ENCODE data around the gene AMZ1.

The AMZ1 gene

GRCh38 chr7:2707481-2707880 lies 19.5 kb downstream of the AMZ1 start:
- peaks cover 12% of the 10 kb centered on the region for H3K36me3 Mint-ChIP-seq (ENCODE audit: low read depth)
- H3K4me3 Mint-ChIP-seq = no peak overlapping the region
- TF ChIP-seq CTCF (IDR thresholded peaks at IDR 0.05) = no peak
- peaks cover 3% of the 10 kb centered on the region for H3K27me3 Mint-ChIP-seq (ENCODE audit: low read depth, poor library complexity)
- H3K4me1 Mint-ChIP-seq = peaks cover 28% of the 10 kb centered on the region
- no peak for DNase-seq
- peak overlapping the region; percentile 38 for H3K27ac Mint-ChIP-seq
- H3K9me3 Mint-ChIP-seq = peaks cover 7% of the 10 kb centered on the region

DNA sequence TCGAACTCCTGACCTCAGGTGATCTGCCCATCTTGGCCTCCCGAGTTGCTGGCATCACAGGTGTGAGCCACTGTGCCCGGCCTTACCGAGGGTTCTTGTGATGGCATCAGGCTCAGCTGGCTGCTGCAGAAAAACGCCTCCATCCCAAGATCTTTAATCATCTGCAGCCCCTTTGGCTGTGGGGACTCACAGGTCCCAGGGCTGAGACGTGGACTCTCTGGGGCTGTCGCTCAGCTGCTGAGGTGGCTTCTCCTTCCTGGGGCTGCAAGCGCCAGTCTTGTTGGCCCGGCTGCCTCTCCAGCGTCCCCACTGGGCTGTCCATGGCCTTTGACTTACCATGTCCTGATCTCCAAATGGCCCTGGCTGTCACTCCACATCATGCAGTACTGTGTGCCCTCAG lies 20.0 kb downstream of the AMZ1 start:
- Mint-ChIP-seq H3K9me3 (peaks cover 7% of the 10 kb centered on the region), H3K27ac (no peak overlapping the region), H3K4me3 (no peak overlapping the region), H3K36me3 (ENCODE audit: low read depth) (peaks cover 12% of the 10 kb centered on the region), H3K27me3 (ENCODE audit: low read depth, poor library complexity) (peaks cover 3% of the 10 kb centered on the region), H3K4me1 (peaks cover 33% of the 10 kb centered on the region)
- no peak for DNase-seq
- no peak for TF ChIP-seq CTCF (IDR thresholded peaks at IDR 0.05)

DNA sequence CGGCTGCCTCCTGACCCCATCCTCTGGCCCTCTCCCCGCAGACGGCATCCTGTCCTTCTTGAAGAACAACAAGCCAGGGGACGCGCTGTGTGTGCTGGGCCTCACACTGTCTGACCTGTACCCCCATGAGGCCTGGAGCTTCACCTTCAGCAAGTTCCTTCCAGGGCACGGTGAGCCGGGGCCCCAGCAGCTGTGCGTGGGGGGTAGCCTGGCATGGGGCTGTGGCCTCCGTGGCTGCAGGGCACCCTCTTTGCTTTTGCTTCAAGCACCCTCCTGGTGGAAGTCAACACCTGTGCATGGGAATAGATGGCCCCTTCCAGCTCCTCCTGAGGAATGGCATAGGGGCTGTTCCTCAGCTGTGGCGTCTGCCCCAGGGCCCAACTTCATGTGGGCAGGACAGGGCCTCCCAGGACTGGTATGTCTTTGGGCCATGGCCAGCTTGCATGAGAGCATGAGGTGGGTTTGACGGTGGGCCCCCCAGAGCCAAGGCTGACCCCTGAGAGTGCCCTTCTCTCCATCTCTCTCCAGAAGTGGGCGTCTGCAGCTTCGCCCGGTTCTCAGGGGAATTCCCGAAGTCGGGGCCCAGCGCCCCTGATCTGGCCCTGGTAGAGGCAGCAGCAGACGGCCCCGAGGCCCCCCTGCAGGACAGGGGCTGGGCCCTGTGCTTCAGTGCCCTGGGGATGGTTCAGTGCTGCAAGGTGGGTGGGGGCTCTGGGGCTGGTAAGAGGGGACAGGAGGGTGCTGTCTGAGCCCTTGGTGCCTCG lies 20.7 kb downstream of the AMZ1 start:
- Mint-ChIP-seq H3K27ac (no peak overlapping the region), H3K4me1 (peaks cover 40% of the 10 kb centered on the region)

DNA sequence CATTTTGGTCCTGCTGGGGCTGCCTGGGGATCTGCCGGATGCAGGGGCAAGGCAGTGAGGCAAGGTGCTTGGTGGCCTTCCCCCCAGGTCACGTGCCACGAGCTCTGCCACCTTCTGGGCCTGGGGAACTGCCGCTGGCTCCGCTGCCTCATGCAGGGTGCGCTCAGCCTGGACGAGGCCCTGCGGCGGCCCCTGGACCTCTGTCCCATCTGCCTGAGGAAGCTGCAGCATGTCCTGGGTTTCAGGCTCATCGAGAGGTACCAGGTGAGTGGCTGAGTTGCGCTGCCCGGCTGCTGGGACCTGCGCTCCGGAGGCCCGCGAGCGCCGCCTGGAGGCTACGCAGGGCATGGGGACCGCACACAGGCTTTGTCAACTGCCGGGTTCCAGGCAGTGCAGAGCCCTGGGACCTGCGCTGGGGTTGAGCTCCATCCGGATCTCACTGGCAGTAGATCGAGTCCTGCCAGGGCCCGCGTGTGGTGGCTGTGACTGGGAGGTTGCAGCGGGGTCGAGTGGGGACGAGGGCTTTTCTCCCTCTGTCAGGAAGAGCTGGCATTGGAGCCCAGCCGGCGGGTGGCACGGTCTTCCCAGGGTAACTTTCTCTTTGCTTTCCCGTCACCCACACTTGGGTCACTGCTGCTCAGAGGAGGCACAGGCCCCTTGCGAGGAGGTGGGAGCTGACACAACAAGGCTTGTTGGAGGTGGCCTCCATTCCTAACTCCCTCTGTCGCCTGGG lies 21.7 kb downstream of the AMZ1 start:
- Mint-ChIP-seq H3K27ac (no peak overlapping the region), H3K4me3 (no peak overlapping the region), H3K9me3 (peaks cover 7% of the 10 kb centered on the region), H3K4me1 (peaks cover 50% of the 10 kb centered on the region), H3K36me3 (ENCODE audit: low read depth) (peaks cover 26% of the 10 kb centered on the region), H3K27me3 (ENCODE audit: low read depth, poor library complexity) (peaks cover 7% of the 10 kb centered on the region)
- DNase-seq = peak; percentile 81
- TF ChIP-seq CTCF (IDR thresholded peaks at IDR 0.05) = peak; percentile 91

More for the DNA sequence above, 20.7 kb downstream of the AMZ1 start:
- peaks cover 7% of the 10 kb centered on the region for H3K27me3 Mint-ChIP-seq (ENCODE audit: low read depth, poor library complexity)
- peaks cover 7% of the 10 kb centered on the region for H3K9me3 Mint-ChIP-seq
- no peak for DNase-seq
- H3K36me3 Mint-ChIP-seq (ENCODE audit: low read depth) = peaks cover 16% of the 10 kb centered on the region
- H3K4me3 Mint-ChIP-seq = no peak overlapping the region
- TF ChIP-seq CTCF (IDR thresholded peaks at IDR 0.05) = no peak

DNA sequence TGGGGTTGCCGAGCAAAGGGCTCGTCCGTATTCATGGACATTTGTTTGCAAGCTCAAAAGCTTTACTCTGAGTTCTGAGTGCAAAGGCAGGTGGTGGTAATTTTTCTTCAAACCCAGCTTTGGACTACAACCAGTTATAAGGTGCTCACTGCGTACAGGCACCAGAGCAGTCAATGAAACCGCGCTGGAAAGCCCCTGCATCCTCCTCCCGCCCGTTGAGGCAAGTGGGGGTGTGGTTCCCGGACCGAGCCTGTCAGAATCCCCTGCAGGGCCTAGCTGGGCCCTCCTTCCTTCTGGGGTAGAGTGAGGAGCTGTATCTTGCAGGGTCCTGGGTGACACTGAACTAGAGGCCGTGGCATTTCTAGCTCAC lies 22.3 kb downstream of the AMZ1 start:
- no peak for DNase-seq
- peaks cover 25% of the 10 kb centered on the region for H3K36me3 Mint-ChIP-seq (ENCODE audit: low read depth)
- H3K27me3 Mint-ChIP-seq (ENCODE audit: low read depth, poor library complexity) = peaks cover 7% of the 10 kb centered on the region
- H3K27ac Mint-ChIP-seq = no peak overlapping the region
- peaks cover 1% of the 10 kb centered on the region for H3K9me3 Mint-ChIP-seq
- H3K4me3 Mint-ChIP-seq = no peak overlapping the region
- peaks cover 53% of the 10 kb centered on the region for H3K4me1 Mint-ChIP-seq
- TF ChIP-seq CTCF (IDR thresholded peaks at IDR 0.05) = no peak

All from nephron progenitor cell (in vitro differentiated cells).